SK-N-SH treated with all-trans-retinoic acid at 6 μM for 48 hours (cell line): ENCODE measurements around the gene G3BP2.

Experiments used
- ZNF565 ChIP-seq: fragments of 450-650 bp; formaldehyde crosslinking; conservative IDR thresholded peaks from 2 replicates; pipeline ENCODE4 v1.5.0; 2020; ENCODE audit warnings: low read depth, mild to moderate bottlenecking, moderate library complexity
- ZNF70 ChIP-seq: fragments of 450-650 bp; formaldehyde crosslinking; IDR thresholded peaks from 2 replicates; pipeline ENCODE4 v1.5.0; 2020; ENCODE audit warnings: mild to moderate bottlenecking, moderate library complexity

DNA sequence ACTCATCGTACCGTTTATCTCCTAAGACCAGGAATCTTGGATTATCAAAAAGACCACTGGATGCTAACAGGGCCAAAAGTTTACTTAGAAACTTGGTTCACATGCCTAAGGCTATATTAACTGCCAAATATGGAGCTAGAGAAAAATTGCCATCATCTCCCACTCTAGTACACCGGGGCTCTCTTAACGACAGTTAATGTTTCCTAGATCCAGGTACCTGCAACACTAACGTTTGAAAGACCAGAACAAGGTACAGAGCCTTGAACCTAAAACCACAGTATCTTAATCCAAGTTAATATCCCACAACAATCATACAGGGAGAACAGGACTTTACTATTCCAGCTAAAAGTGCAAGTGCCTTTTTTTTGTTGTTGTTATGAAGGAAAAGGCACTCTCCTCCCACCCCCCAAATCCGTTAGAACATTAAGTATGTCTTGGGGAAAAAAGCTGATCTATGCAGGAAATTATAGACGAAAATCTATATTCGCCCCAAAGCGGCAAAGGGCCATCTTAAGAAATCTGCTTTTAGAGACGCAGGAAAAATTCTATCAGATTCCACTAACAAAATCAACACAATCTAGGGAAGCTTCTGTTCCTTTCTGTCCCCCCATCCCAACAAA lies 1.3 kb downstream of the G3BP2 start:
- no peak for TF ChIP-seq ZNF70
- no peak for TF ChIP-seq ZNF565 (CRISPR knock-in tag)
